ENCODE data around the gene PTPRT.

Gene PTPRT

DNA sequence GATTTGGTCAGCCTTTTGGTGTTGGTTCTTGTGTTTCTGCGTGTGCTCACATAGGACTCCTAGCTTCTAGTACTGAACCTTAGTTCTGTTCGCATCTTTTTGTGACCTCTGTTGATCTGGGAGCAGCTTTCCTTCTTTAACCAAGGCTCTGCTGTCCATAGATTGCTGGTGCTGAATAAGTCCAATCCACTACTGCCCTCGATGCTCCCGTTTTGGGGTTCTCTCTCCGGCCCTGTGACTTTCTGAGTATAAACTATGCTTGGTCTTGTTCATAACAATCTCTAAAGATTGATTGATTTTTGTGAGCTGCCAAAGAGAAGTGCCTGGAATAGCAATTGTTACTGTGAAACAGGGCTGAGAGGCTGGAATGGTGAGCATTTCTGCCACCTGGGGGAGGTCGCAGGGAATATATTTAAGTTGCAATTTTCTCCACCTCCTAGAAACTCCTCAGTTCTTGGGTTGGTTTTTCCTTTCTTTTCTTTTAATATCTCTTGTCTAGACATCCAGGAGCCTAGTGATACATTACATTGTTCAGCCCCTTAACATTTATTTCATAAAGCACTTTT, 1148.6 kb downstream of the PTPRT start:
- H3K9me3 ChIP-seq (ENCODE audit: insufficient read depth, low read depth, low read length), result no peaks in the 10 kb centered on the region
- WGBS, result 59% methylated on average over 5 of the region's 6 CpGs
- H3K27me3 ChIP-seq (ENCODE audit: insufficient read depth, low read length), result no peaks in the 10 kb centered on the region
- H3K27ac ChIP-seq (ENCODE audit: low read depth, low read length), result no peak overlapping the region
- H3K4me3 ChIP-seq (ENCODE audit: low read length), result no peak overlapping the region
- H3K9ac ChIP-seq (ENCODE audit: low read depth, low read length), result no peak overlapping the region
- no peaks in the 10 kb centered on the region for H3K4me1 ChIP-seq (ENCODE audit: insufficient read depth, low read length)
- no peaks in the 10 kb centered on the region for H3K36me3 ChIP-seq (ENCODE audit: insufficient read depth, low read length)

DNA sequence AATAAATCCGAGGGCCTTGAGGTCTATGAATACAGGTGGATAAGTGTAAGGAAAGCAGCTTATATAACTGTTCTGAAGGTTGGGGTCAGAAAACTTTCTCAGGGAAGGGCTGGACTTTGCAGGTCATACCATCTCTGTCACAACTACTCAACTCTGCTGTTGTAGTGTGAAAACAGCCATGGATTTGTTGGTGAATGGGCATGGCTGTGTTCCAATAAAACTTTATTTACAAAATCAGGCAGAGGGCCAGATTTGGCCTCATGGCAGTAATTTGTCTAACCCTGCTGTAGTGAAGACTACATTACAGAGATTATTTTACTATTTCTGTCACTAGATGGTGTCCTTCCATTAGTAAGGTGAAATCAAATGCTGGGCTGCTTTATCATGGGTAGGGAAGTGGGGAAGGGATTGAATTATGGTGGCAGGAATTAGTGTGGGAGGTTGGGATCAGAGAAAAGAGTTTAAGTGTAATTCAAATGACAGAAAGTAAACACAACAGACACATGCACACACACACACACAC, 1161.9 kb downstream of the PTPRT start:
- H3K36me3 ChIP-seq (ENCODE audit: insufficient read depth, low read length), result no peaks in the 10 kb centered on the region
- no peak overlapping the region for H3K4me3 ChIP-seq (ENCODE audit: low read length)
- H3K27ac ChIP-seq (ENCODE audit: low read depth, low read length), result no peak overlapping the region
- no peaks in the 10 kb centered on the region for H3K4me1 ChIP-seq (ENCODE audit: insufficient read depth, low read length)
- WGBS, result 80% methylated on average over 1 of the region's 1 CpG
- H3K9me3 ChIP-seq (ENCODE audit: insufficient read depth, low read depth, low read length), result no peaks in the 10 kb centered on the region
- H3K9ac ChIP-seq (ENCODE audit: low read depth, low read length), result no peak overlapping the region
- no peaks in the 10 kb centered on the region for H3K27me3 ChIP-seq (ENCODE audit: insufficient read depth, low read length)

- H3K9ac ChIP-seq (ENCODE audit: low read depth, low read length), result no peak overlapping the region
- H3K4me1 ChIP-seq (ENCODE audit: insufficient read depth, low read length), result no peaks in the 10 kb centered on the region
- no peak overlapping the region for H3K4me3 ChIP-seq (ENCODE audit: low read length)
- no peaks in the 10 kb centered on the region for H3K9me3 ChIP-seq (ENCODE audit: insufficient read depth, low read depth, low read length)
- no peaks in the 10 kb centered on the region for H3K36me3 ChIP-seq (ENCODE audit: insufficient read depth, low read length)
- H3K27ac ChIP-seq (ENCODE audit: low read depth, low read length), result no peak overlapping the region
- no peaks in the 10 kb centered on the region for H3K27me3 ChIP-seq (ENCODE audit: insufficient read depth, low read length)
- WGBS, result 92% methylated on average over 4 of the region's 4 CpGs
Observed at GRCh38 chr20:42026599-42026998, 1163.1 kb downstream of the PTPRT start.

GRCh38 chr20:42024653-42025052, 1165.1 kb downstream of the PTPRT start:
- no peaks in the 10 kb centered on the region for H3K4me1 ChIP-seq (ENCODE audit: insufficient read depth, low read length)
- no peaks in the 10 kb centered on the region for H3K9me3 ChIP-seq (ENCODE audit: insufficient read depth, low read depth, low read length)
- H3K36me3 ChIP-seq (ENCODE audit: insufficient read depth, low read length), result no peaks in the 10 kb centered on the region
- 44% methylated on average over 5 of the region's 5 CpGs for WGBS
- H3K27ac ChIP-seq (ENCODE audit: low read depth, low read length), result no peak overlapping the region
- H3K9ac ChIP-seq (ENCODE audit: low read depth, low read length), result no peak overlapping the region
- no peaks in the 10 kb centered on the region for H3K27me3 ChIP-seq (ENCODE audit: insufficient read depth, low read length)
- H3K4me3 ChIP-seq (ENCODE audit: low read length), result no peak overlapping the region

Measured in HUES64 (cell line).